Astrocyte of the cerebellum (primary cell): ENCODE measurements around the gene NUDCD2.
"Not testable (repeated sequence)": the region's sequence is repeated elsewhere in the genome, so short reads cannot be mapped to it uniquely, and the experiment has no call there.

Experiments
- DNase-seq: peaks from one replicate; pipeline ENCODE4 v3.0.0-alpha.2; 2011; ENCODE audit warnings: low read depth
- H3K4me3 ChIP-seq: 2 replicates; pipeline ENCODE4 v1.5.1; 2011; ENCODE audit warnings: mild to moderate bottlenecking, low read depth, low read length, moderate library complexity
- CTCF ChIP-seq: IDR thresholded peaks from 2 replicates; pipeline ENCODE4 v1.5.1; 2012; ENCODE audit warnings: low read length, low read depth, moderate library complexity, mild to moderate bottlenecking; ENCODE audit errors: missing control alignments
- in situ Hi-C: cut with HindIII; loops from 2 replicates; pipeline ENCODE4 v1.10.0; 2017; ENCODE audit warnings: low sequenced_read_pairs

Gene NUDCD2

GRCh38 chr5:163456840-163457239 is 3.1 kb downstream of the NUDCD2 start:
- no peak for DNase-seq
- in situ Hi-C loops: no loop called here
- no peak overlapping the region for H3K4me3 ChIP-seq
- TF ChIP-seq CTCF: no peak

DNA sequence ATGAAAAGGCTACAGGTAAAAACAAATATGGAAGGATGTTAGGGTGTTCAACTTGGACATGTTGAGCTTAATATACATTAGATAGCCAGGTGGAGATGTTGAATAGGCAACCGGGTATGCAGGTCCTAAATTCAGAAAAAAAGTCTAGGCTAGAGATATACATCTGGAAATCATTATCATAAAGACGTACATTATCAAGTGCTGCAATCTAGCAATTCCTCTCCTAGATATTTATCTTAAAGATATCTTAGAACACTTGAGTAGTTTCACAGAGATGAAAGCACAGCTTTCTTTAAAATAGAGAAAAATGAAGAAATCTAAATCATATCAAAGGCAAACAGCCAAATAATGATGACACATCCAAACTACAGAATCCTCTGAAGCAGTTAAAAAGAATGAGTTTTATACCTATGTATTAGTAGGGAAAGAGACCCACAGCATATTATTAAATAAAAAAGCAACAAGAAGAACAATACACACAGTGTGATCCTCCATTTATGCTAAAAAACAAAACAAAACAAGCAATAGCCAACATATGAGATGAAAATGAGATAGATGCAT is 3.8 kb downstream of the NUDCD2 start:
- in situ Hi-C loops: no loop called here
- TF ChIP-seq CTCF: no peak
- no peak for DNase-seq
- H3K4me3 ChIP-seq: no peak overlapping the region

GRCh38 chr5:163455406-163455805 is 4.5 kb downstream of the NUDCD2 start:
- DNase-seq, in situ Hi-C loops, H3K4me3 ChIP-seq: not testable (repeated sequence)

- in situ Hi-C loops: no loop called here
- no peak for TF ChIP-seq CTCF
- H3K4me3 ChIP-seq: no peak overlapping the region
- DNase-seq: no peak
Observed at GRCh38 chr5:163453705-163454104, 6.2 kb downstream of the NUDCD2 start.

GRCh38 chr5:163451489-163451888 is 8.4 kb downstream of the NUDCD2 start:
- TF ChIP-seq CTCF: no peak
- H3K4me3 ChIP-seq: no peak overlapping the region
- in situ Hi-C loops: no loop called here
- no peak for DNase-seq

DNA sequence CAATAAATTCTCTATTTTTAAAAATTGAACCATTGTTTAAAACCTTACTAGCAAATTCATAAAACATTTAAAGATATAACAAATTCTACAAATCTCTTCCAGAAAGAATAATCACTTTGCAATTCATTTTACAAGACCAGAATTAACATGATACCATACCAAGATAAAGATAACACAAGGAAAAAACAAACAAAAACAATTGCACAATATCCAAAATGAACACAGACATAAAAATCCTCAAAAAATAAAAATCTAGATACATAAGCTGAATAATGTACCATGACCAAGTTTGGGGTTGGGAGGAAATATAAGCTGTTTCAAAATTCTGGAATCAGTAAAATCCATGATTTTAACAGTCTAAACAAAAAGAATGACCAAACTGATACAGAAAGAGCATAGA is 11.4 kb downstream of the NUDCD2 start:
- in situ Hi-C loops: no loop called here
- DNase-seq: no peak
- no peak overlapping the region for H3K4me3 ChIP-seq
- no peak for TF ChIP-seq CTCF

GRCh38 chr5:163447875-163448274 is 12.0 kb downstream of the NUDCD2 start:
- H3K4me3 ChIP-seq: no peak overlapping the region
- in situ Hi-C loops: no loop called here
- no peak for TF ChIP-seq CTCF
- no peak for DNase-seq
